ENCODE measurements around the gene CITED1. TPM values are rescaled to one million over a fixed set of nuclear protein-coding genes. Genes with fewer than 3 reads are reported as not detected.

CITED1 gene
- total RNA-seq, 5 donors from 2014 or later (not counting 1 experiment from before 2014, with no cell fraction given) = not detected

GRCh38 chrX:72308566-72309296, 3.0 kb upstream of the CITED1 start:
- peaks cover 27 to 37% (median 36%) of the 10 kb centered on the region in 3 donors for H3K4me1 Mint-ChIP-seq

GRCh38 chrX:72308209-72308565, 2.5 kb upstream of the CITED1 start:
- Histone ChIP-seq H3K4me1 (ENCODE audit: control insufficient read depth in 1 of 2, extremely low read depth in 1 of 2, insufficient read depth in 2 of 2, low read length in 2 of 2) (peaks cover 3 to 40% of the 10 kb centered on the region in 2 experiments), H3K27me3 (replicated peaks in 1 of 2; ENCODE audit: control insufficient read depth in 2 of 2, extremely low read depth in 1 of 2, insufficient read depth in 2 of 2, low read length in 1 of 2) (peaks cover 5 to 59% of the 10 kb centered on the region in 2 experiments), H3K27ac (ENCODE audit: low read length) (no peak overlapping the region), H3K36me3 (ENCODE audit: control insufficient read depth in 2 of 2, extremely low read depth in 1 of 2, insufficient read depth in 1 of 2, low read length in 1 of 2) (no peaks in the 10 kb centered on the region), H3K9me3 (no peaks in the 10 kb centered on the region), H3K4me3 (ENCODE audit: control insufficient read depth in 1 of 2, extremely low read depth in 1 of 2, low read length in 1 of 2) (peak overlapping the region; percentile 3 to 29)
- Mint-ChIP-seq H3K36me3 (no peaks in the 10 kb centered on the region), H3K27ac (peak overlapping the region in 1 of 2 donors; percentile 55), H3K9me3 (no peaks in the 10 kb centered on the region), H3K4me3 (peak overlapping the region; percentile 56 to 91 (median 61)), H3K27me3 (peaks cover 47 to 65% of the 10 kb centered on the region in 2 donors), H3K4me1 (peaks cover 27 to 37% (median 36%) of the 10 kb centered on the region in 3 donors)
- ATAC-seq (replicated peaks in 1 of 4) (no peak), DNase-seq (peak in 1 of 35 experiments; percentile 8)
- no CpG with 5 or more reads among the region's 11 CpGs for WGBS (ENCODE audit: insufficient coverage)
- POLR2A ChIA-PET = no interaction called here
- CTCF ChIA-PET = no interaction called here

More at GRCh38 chrX:72308566-72309296, 3.0 kb upstream of the CITED1 start:
- no peaks in the 10 kb centered on the region for H3K9me3 ChIP-seq
- H3K4me3 ChIP-seq (ENCODE audit: control insufficient read depth in 1 of 2, extremely low read depth in 1 of 2, low read length in 1 of 2) = peak overlapping the region; percentile 3 to 29
- DNase-seq (peak in 4 of 35 experiments; percentile 6 to 31 (median 24)), ATAC-seq (replicated peaks in 1 of 4) (peak in 3 of 4 experiments; percentile 13 to 52 (median 36))
- no peaks in the 10 kb centered on the region for H3K9me3 Mint-ChIP-seq
- peaks cover 49 to 65% of the 10 kb centered on the region in 2 donors for H3K27me3 Mint-ChIP-seq
- H3K4me3 Mint-ChIP-seq = peak overlapping the region; percentile 56 to 91 (median 61)
- no peak overlapping the region for H3K27ac Mint-ChIP-seq
- POLR2A ChIA-PET = no interaction called here
- no peak overlapping the region for H3K27ac ChIP-seq (ENCODE audit: low read length)
- WGBS (ENCODE audit: insufficient coverage) = 7% methylated on average over 3 of the region's 24 CpGs
- H3K36me3 Mint-ChIP-seq = no peaks in the 10 kb centered on the region
- H3K27me3 ChIP-seq (replicated peaks in 1 of 2; ENCODE audit: control insufficient read depth in 2 of 2, extremely low read depth in 1 of 2, insufficient read depth in 2 of 2, low read length in 1 of 2) = peaks cover 5 to 54% of the 10 kb centered on the region in 2 experiments
- CTCF ChIA-PET = interaction anchor here in 1 of 2 donors (0.7 kb wide), 1 partner anchor 65 kb away, joined by 3 read pairs; no protein-coding TSS in a partner anchor
- peaks cover 3 to 40% of the 10 kb centered on the region in 2 experiments for H3K4me1 ChIP-seq (ENCODE audit: control insufficient read depth in 1 of 2, extremely low read depth in 1 of 2, insufficient read depth in 2 of 2, low read length in 2 of 2)
- H3K36me3 ChIP-seq (ENCODE audit: control insufficient read depth in 2 of 2, extremely low read depth in 1 of 2, insufficient read depth in 1 of 2, low read length in 1 of 2) = no peaks in the 10 kb centered on the region

- H3K27me3 Mint-ChIP-seq = peaks cover 50 to 67% of the 10 kb centered on the region in 2 donors
- CTCF ChIA-PET = interaction anchor here in 1 of 2 donors (0.5 kb wide), 1 partner anchor 136 kb away, joined by 4 read pairs; no protein-coding TSS in a partner anchor
- Histone ChIP-seq H3K27ac (ENCODE audit: low read length) (no peak overlapping the region), H3K27me3 (replicated peaks in 1 of 2; ENCODE audit: control insufficient read depth in 2 of 2, extremely low read depth in 1 of 2, insufficient read depth in 2 of 2, low read length in 1 of 2) (peaks cover 9 to 60% of the 10 kb centered on the region in 2 experiments), H3K4me1 (ENCODE audit: control insufficient read depth in 1 of 2, extremely low read depth in 1 of 2, insufficient read depth in 2 of 2, low read length in 2 of 2) (peaks cover 3 to 40% of the 10 kb centered on the region in 2 experiments), H3K4me3 (ENCODE audit: control insufficient read depth in 1 of 2, extremely low read depth in 1 of 2, low read length in 1 of 2) (peak overlapping the region; percentile 33 to 50), H3K36me3 (ENCODE audit: control insufficient read depth in 2 of 2, extremely low read depth in 1 of 2, insufficient read depth in 1 of 2, low read length in 1 of 2) (no peaks in the 10 kb centered on the region), H3K9me3 (no peaks in the 10 kb centered on the region)
- POLR2A ChIA-PET = no interaction called here
- ATAC-seq (replicated peaks in 1 of 4) (no peak), DNase-seq (no peak)
- peaks cover 27 to 37% (median 36%) of the 10 kb centered on the region in 3 donors for H3K4me1 Mint-ChIP-seq
- no peaks in the 10 kb centered on the region for H3K36me3 Mint-ChIP-seq
- peak overlapping the region; percentile 46 to 91 (median 60) for H3K4me3 Mint-ChIP-seq
- no peaks in the 10 kb centered on the region for H3K9me3 Mint-ChIP-seq
- no peak overlapping the region for H3K27ac Mint-ChIP-seq
- 16% methylated on average over 4 of the region's 17 CpGs for WGBS (ENCODE audit: insufficient coverage)
Measured at GRCh38 chrX:72307646-72308051, 1.9 kb upstream of the CITED1 start.

GRCh38 chrX:72306851-72307645, 1.3 kb upstream of the CITED1 start:
- ChIA-PET POLR2A (no interaction called here), CTCF (interaction anchor here in 1 of 2 donors (0.5 kb wide), 1 partner anchor 136 kb away, joined by 4 read pairs; no protein-coding TSS in a partner anchor)
- no peak overlapping the region for H3K27ac ChIP-seq (ENCODE audit: low read length)
- Mint-ChIP-seq H3K27me3 (peaks cover 51 to 69% of the 10 kb centered on the region in 2 donors), H3K36me3 (no peaks in the 10 kb centered on the region), H3K9me3 (no peaks in the 10 kb centered on the region), H3K4me1 (peaks cover 27 to 37% (median 36%) of the 10 kb centered on the region in 3 donors), H3K27ac (no peak overlapping the region), H3K4me3 (peak overlapping the region; percentile 82 to 91 (median 83))
- H3K27me3 ChIP-seq (replicated peaks in 1 of 2; ENCODE audit: control insufficient read depth in 2 of 2, extremely low read depth in 1 of 2, insufficient read depth in 2 of 2, low read length in 1 of 2) = peaks cover 9 to 64% of the 10 kb centered on the region in 2 experiments
- DNase-seq = peak in 7 of 35 experiments; percentile 1 to 38 (median 16)
- peaks cover 3 to 40% of the 10 kb centered on the region in 2 experiments for H3K4me1 ChIP-seq (ENCODE audit: control insufficient read depth in 1 of 2, extremely low read depth in 1 of 2, insufficient read depth in 2 of 2, low read length in 2 of 2)
- H3K36me3 ChIP-seq (ENCODE audit: control insufficient read depth in 2 of 2, extremely low read depth in 1 of 2, insufficient read depth in 1 of 2, low read length in 1 of 2) = no peaks in the 10 kb centered on the region
- ATAC-seq (replicated peaks in 1 of 4) = peak; percentile 18 to 47 (median 44)
- H3K9me3 ChIP-seq = no peaks in the 10 kb centered on the region
- under 1% methylated on average over 40 of the region's 56 CpGs for WGBS (ENCODE audit: insufficient coverage)
- peak overlapping the region; percentile 50 to 64 for H3K4me3 ChIP-seq (ENCODE audit: control insufficient read depth in 1 of 2, extremely low read depth in 1 of 2, low read length in 1 of 2)

GRCh38 chrX:72306085-72306801, 529 bp upstream of the CITED1 start:
- Mint-ChIP-seq H3K9me3 (no peaks in the 10 kb centered on the region), H3K4me3 (peak overlapping the region; percentile 71 to 91 (median 83)), H3K27me3 (peaks cover 56 to 72% of the 10 kb centered on the region in 2 donors), H3K36me3 (no peaks in the 10 kb centered on the region), H3K4me1 (peaks cover 27 to 37% (median 36%) of the 10 kb centered on the region in 3 donors), H3K27ac (no peak overlapping the region)
- H3K9me3 ChIP-seq = no peaks in the 10 kb centered on the region
- no peaks in the 10 kb centered on the region for H3K36me3 ChIP-seq (ENCODE audit: control insufficient read depth in 2 of 2, extremely low read depth in 1 of 2, insufficient read depth in 1 of 2, low read length in 1 of 2)
- 1% methylated on average over 58 of the region's 92 CpGs for WGBS (ENCODE audit: insufficient coverage)
- peaks cover 3 to 40% of the 10 kb centered on the region in 2 experiments for H3K4me1 ChIP-seq (ENCODE audit: control insufficient read depth in 1 of 2, extremely low read depth in 1 of 2, insufficient read depth in 2 of 2, low read length in 2 of 2)
- no peak for DNase-seq
- H3K27ac ChIP-seq (ENCODE audit: low read length) = no peak overlapping the region
- ATAC-seq (replicated peaks in 1 of 4) = peak; percentile 14 to 26 (median 20)
- H3K4me3 ChIP-seq (ENCODE audit: control insufficient read depth in 1 of 2, extremely low read depth in 1 of 2, low read length in 1 of 2) = peak overlapping the region; percentile 50 to 64
- peaks cover 9 to 67% of the 10 kb centered on the region in 2 experiments for H3K27me3 ChIP-seq (replicated peaks in 1 of 2; ENCODE audit: control insufficient read depth in 2 of 2, extremely low read depth in 1 of 2, insufficient read depth in 2 of 2, low read length in 1 of 2)
- ChIA-PET POLR2A (interaction anchor here in 1 of 2 donors (0.7 kb wide), 1 partner anchor 68 kb away, joined by 3 read pairs; the partner anchor contains the start of gene ERCC6L), CTCF (no interaction called here)
